Erythroblast (primary cell): ENCODE results near the gene STC2.

Experiments
- DNase-seq, 2 experiments: peaks; one replicate each; lab custom pipeline; 2025; lab: John Stamatoyannopoulos, UW
- GATA1 ChIP-seq: IDR thresholded peaks from 2 replicates; pipeline ENCODE4 v1.6.1; 2011; ENCODE audit warnings: low read depth, mild to moderate bottlenecking, control low read depth, low read length, moderate library complexity
- POLR2A ChIP-seq: IDR thresholded peaks from 2 replicates; pipeline ENCODE4 v1.6.1; 2011; ENCODE audit warnings: mild to moderate bottlenecking, low read length

Gene STC2

GRCh38 chr5:173265433-173265832, 62.8 kb downstream of the STC2 start:
- TF ChIP-seq POLR2A (no peak), GATA1 (no peak)
- DNase-seq: no peak
